ENCODE measurements around the gene FBXL15.

The FBXL15 gene

GRCh38 chr10:102416283-102416682 lies 4.4 kb upstream of the FBXL15 start:
- H3K4me3 ChIP-seq (ENCODE audit: low read depth, low read length) = no peak overlapping the region
- TF ChIP-seq CTCF (IDR thresholded peaks at IDR 0.05; ENCODE audit: low read depth, low read length, missing control alignments) = no peak
- in situ Hi-C loops (cut with HindIII; ENCODE audit: low sequenced_read_pairs) = no loop called here
- DNase-seq (ENCODE audit: low read depth) = no peak

GRCh38 chr10:102416695-102417094 lies 3.9 kb upstream of the FBXL15 start:
- in situ Hi-C loops (cut with HindIII; ENCODE audit: low sequenced_read_pairs) = no loop called here
- TF ChIP-seq CTCF (IDR thresholded peaks at IDR 0.05; ENCODE audit: low read depth, low read length, missing control alignments) = no peak
- H3K4me3 ChIP-seq (ENCODE audit: low read depth, low read length) = no peak overlapping the region
- DNase-seq (ENCODE audit: low read depth) = no peak

GRCh38 chr10:102418622-102419268 lies 1.9 kb upstream of the FBXL15 start, which contains the start of gene PSD:
PSD (minus strand) TSS chr10:102418785; CDS start chr10:102417038, 1,747 bp downstream.
- H3K4me3 ChIP-seq (ENCODE audit: low read depth, low read length) = peak within 1 kb of the TSS; percentile 91
- in situ Hi-C loops (cut with HindIII; ENCODE audit: low sequenced_read_pairs) = no loop called here
- no peak for TF ChIP-seq CTCF (IDR thresholded peaks at IDR 0.05; ENCODE audit: low read depth, low read length, missing control alignments)
- no peak for DNase-seq (ENCODE audit: low read depth)

- peak overlapping the region; percentile 91 for H3K4me3 ChIP-seq (ENCODE audit: low read depth, low read length)
- DNase-seq (ENCODE audit: low read depth) = no peak
- in situ Hi-C loops (cut with HindIII; ENCODE audit: low sequenced_read_pairs) = no loop called here
- TF ChIP-seq CTCF (IDR thresholded peaks at IDR 0.05; ENCODE audit: low read depth, low read length, missing control alignments) = no peak
These were observed 1.1 kb upstream of the FBXL15 start for GRCh38 chr10:102419269-102420180.

GRCh38 chr10:102420181-102420713 lies 389 bp upstream of the FBXL15 start:
- H3K4me3 ChIP-seq (ENCODE audit: low read depth, low read length) = peak overlapping the region; percentile 91
- DNase-seq (ENCODE audit: low read depth) = no peak
- no peak for TF ChIP-seq CTCF (IDR thresholded peaks at IDR 0.05; ENCODE audit: low read depth, low read length, missing control alignments)
- in situ Hi-C loops (cut with HindIII; ENCODE audit: low sequenced_read_pairs) = no loop called here

- peak overlapping the region; percentile 91 for H3K4me3 ChIP-seq (ENCODE audit: low read depth, low read length)
- no peak for TF ChIP-seq CTCF (IDR thresholded peaks at IDR 0.05; ENCODE audit: low read depth, low read length, missing control alignments)
- no peak for DNase-seq (ENCODE audit: low read depth)
- in situ Hi-C loops (cut with HindIII; ENCODE audit: low sequenced_read_pairs) = no loop called here
These were observed 796 bp downstream of the FBXL15 start for GRCh38 chr10:102421507-102421756.

All from astrocyte of the cerebellum (primary cell).